Measurements from ENCODE around the gene PARD3.
"Not testable (repeated sequence)": the region's sequence is repeated elsewhere in the genome, so short reads cannot be mapped to it uniquely, and the experiment has no call there.

Gene PARD3

DNA sequence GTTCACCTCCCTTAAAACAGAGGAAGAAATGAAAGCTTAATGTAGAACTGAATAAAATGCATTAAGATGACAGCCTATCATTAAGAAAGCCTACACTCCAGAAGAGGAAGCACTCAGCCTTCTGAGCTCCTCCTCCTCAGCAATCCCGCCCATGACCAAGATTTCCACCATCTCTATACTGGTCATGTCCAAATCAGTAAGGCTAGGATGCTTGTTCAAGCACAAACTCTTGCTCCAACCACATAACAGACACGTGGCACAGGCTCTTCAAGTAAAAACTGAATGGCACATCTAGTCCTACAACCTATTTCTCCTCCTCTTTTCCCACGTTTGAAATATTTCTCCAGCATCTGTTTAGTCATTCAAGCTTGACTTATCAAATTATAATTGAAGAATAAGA lies 454.1 kb downstream of the PARD3 start:
- in situ Hi-C loops (cut with HindIII; ENCODE audit: low sequenced_read_pairs): no loop called here

DNA sequence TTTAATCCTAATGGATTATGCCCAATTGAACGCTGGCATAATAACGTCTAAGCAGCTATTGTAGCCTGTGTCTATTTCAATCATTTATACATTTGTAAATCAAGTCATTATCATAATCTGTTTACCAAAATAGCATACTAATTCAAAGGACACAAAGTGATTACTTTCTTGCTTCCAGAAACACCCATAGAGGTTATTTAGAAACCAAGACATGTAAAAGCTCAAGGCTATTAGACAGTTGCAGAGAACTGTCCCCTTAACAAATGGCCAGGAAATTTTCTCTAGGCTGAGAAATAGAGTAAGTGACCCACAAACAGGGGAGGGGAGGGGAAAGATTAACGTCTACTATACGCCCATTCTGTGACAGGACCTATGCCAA lies 455.7 kb downstream of the PARD3 start:
- in situ Hi-C loops (cut with HindIII; ENCODE audit: low sequenced_read_pairs): no loop called here
- no peak overlapping the region for H3K4me3 ChIP-seq (ENCODE audit: low read depth, low read length)
- no peak for TF ChIP-seq CTCF (IDR thresholded peaks at IDR 0.05; ENCODE audit: low read depth, low read length, missing control alignments)
- no peak for DNase-seq (ENCODE audit: low read depth)

More for the DNA sequence above, 454.1 kb downstream of the PARD3 start:
- no peak for TF ChIP-seq CTCF (IDR thresholded peaks at IDR 0.05; ENCODE audit: low read depth, low read length, missing control alignments)
- no peak overlapping the region for H3K4me3 ChIP-seq (ENCODE audit: low read depth, low read length)
- DNase-seq (ENCODE audit: low read depth): no peak

DNA sequence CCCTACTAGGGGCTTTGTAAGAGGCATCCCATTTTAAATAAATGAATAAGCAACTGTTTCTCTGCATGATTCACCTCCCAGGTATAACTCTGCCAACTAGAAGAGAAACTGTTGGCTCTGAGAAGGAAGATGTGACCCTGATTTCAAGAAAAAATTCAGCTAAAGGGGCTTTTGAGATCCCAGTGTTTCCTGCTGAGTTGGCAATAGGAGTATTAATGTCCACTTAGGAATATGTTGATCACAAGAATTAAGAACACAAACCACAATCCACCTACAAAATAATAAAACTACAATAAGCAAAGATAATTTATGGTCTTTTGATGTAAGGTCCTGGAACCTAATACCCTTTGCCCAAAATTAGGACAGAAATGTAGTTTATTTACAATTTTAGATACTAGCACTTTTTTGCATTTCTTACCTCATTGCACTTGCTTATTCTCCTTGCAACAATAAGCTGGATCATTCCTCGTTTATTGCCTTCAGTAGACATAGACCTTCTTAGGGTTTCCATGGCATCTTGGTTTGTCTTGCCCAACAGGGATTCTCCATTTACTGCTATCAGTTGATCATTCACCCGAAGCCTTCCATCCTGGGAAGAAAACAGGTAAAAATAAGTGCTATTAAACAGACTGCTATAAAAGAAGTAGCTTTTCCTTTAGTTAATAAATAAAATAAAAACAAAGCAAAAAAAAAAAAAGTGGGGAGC lies 456.2 kb downstream of the PARD3 start:
- DNase-seq (ENCODE audit: low read depth): no peak
- in situ Hi-C loops (cut with HindIII; ENCODE audit: low sequenced_read_pairs): no loop called here
- no peak overlapping the region for H3K4me3 ChIP-seq (ENCODE audit: low read depth, low read length)
- no peak for TF ChIP-seq CTCF (IDR thresholded peaks at IDR 0.05; ENCODE audit: low read depth, low read length, missing control alignments)

DNA sequence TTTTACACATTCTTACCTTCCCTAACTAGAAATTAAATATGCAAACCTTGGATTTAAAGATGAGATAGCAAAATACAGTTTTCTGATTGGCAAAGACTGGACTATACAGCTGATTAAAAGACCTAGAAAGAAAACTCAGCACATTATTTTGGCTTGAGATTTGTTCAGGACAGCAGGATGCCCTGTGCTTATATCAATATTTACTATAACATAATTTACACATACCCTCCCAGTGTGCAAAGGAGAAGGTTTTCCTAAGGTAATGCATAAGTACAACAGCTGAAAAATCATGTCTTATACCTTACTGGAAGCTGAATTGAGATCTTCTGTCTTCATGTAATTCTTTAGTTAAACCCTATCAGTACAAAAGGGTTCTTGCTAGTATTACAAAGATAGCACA lies 458.6 kb downstream of the PARD3 start:
- no peak for DNase-seq (ENCODE audit: low read depth)
- in situ Hi-C loops (cut with HindIII; ENCODE audit: low sequenced_read_pairs): no loop called here
- H3K4me3 ChIP-seq (ENCODE audit: low read depth, low read length): no peak overlapping the region
- no peak for TF ChIP-seq CTCF (IDR thresholded peaks at IDR 0.05; ENCODE audit: low read depth, low read length, missing control alignments)

- H3K4me3 ChIP-seq (ENCODE audit: low read depth, low read length); in situ Hi-C loops (cut with HindIII; ENCODE audit: low sequenced_read_pairs); DNase-seq (ENCODE audit: low read depth): not testable (repeated sequence)
Measured at GRCh38 chr10:34353530-34353929, 461.6 kb downstream of the PARD3 start.

- H3K4me3 ChIP-seq (ENCODE audit: low read depth, low read length); DNase-seq (ENCODE audit: low read depth); in situ Hi-C loops (cut with HindIII; ENCODE audit: low sequenced_read_pairs): not testable (repeated sequence)
Measured at GRCh38 chr10:34352599-34353204, 462.4 kb downstream of the PARD3 start.

GRCh38 chr10:34351161-34351560 lies 463.9 kb downstream of the PARD3 start:
- no peak overlapping the region for H3K4me3 ChIP-seq (ENCODE audit: low read depth, low read length)
- in situ Hi-C loops (cut with HindIII; ENCODE audit: low sequenced_read_pairs): no loop called here
- DNase-seq (ENCODE audit: low read depth): no peak
- no peak for TF ChIP-seq CTCF (IDR thresholded peaks at IDR 0.05; ENCODE audit: low read depth, low read length, missing control alignments)
